Caco-2 (cell line): ENCODE results near the gene LEAP2. TPM values are rescaled to one million over a fixed set of nuclear protein-coding genes. Genes with fewer than 3 reads are reported as not detected.
A peak's percentile ranks its signal among the peaks of the same experiment; 100 is the strongest.

Experiments
- BruUV-seq: library from RNA; stranded (reverse); fragments of 400-500 nt; replicated peaks from 2 replicates; lab custom pipeline; 2021; lab: Mats Ljungman, UMichigan
- CTCF ChIA-PET: fragments of 300-600 bp; sonication (Branson Sonifier 250); formaldehyde crosslinking; loops from one replicate; lab custom pipeline; 2022; ENCODE audit warnings: antibody characterized with exemption; lab: Charles Lee
- POLR2A ChIA-PET: fragments of 300-600 bp; sonication (Branson Sonifier 250); formaldehyde crosslinking; loops from one replicate; lab custom pipeline; 2022; ENCODE audit warnings: antibody characterized with exemption; lab: Charles Lee
- DNase-seq, 2 experiments: peaks; one replicate each; pipeline versions ENCODE4 v3.0.0 to v3.0.0-alpha.2; 2020 to 2022
- H3K27me3 ChIP-seq: replicated peaks from 2 replicates; pipeline ENCODE4 v1.6.0; 2011; ENCODE audit warnings: low read length; ENCODE audit not compliant: control insufficient read depth, insufficient read depth
- H3K36me3 ChIP-seq: 2 replicates; pipeline ENCODE4 v1.5.1; 2011; ENCODE audit warnings: low read length; ENCODE audit not compliant: control insufficient read depth, insufficient read depth
- H3K4me1 ChIP-seq: fragments of 250-450 bp; sonication (Bioruptor Pico); 2 replicates; pipeline ENCODE4 v1.5.1; 2020; ENCODE audit warnings: mild to moderate bottlenecking
- H3K4me3 ChIP-seq: 2 replicates; pipeline ENCODE4 v1.5.1; 2011; ENCODE audit warnings: low read depth, mild to moderate bottlenecking, control low read depth, low read length
- H3K9me3 ChIP-seq: fragments of 250-450 bp; sonication (Bioruptor Pico); 2 replicates; pipeline ENCODE4 v1.5.1; 2020; ENCODE audit warnings: mild to moderate bottlenecking, moderate library complexity
- H3K27ac Mint-ChIP-seq: one replicate; pipeline ENCODE4 v1.8.0; 2022; ENCODE audit warnings: mixed read lengths; ENCODE audit not compliant: unreplicated experiment
- H3K27me3 Mint-ChIP-seq: one replicate; pipeline ENCODE4 v1.8.0; 2022; ENCODE audit warnings: mixed read lengths; ENCODE audit not compliant: insufficient read depth, unreplicated experiment
- H3K36me3 Mint-ChIP-seq: one replicate; pipeline ENCODE4 v1.8.0; 2022; ENCODE audit warnings: mild to moderate bottlenecking, mixed read lengths; ENCODE audit not compliant: insufficient read depth, unreplicated experiment
- H3K4me1 Mint-ChIP-seq: one replicate; pipeline ENCODE4 v1.8.0; 2022; ENCODE audit warnings: low read depth, mixed read lengths; ENCODE audit not compliant: unreplicated experiment
- H3K4me3 Mint-ChIP-seq: one replicate; pipeline ENCODE4 v1.8.0; 2022; ENCODE audit warnings: mild to moderate bottlenecking, moderate library complexity, mixed read lengths; ENCODE audit not compliant: unreplicated experiment
- H3K9me3 Mint-ChIP-seq: one replicate; pipeline ENCODE4 v1.8.0; 2022; ENCODE audit warnings: mixed read lengths; ENCODE audit not compliant: unreplicated experiment
- CTCF ChIP-seq, 2 experiments: fragments of 200-600 bp in 1 of 2; IDR thresholded peaks; 1 replicate in 1 of 2; 2 replicates in 1 of 2; pipeline versions ENCODE4 v1.5.1 to v1.8.0; 2011 to 2022; ENCODE audit warnings: antibody characterized with exemption in 1 of 2, control low read depth in 1 of 2, inconsistent platforms in 1 of 2, low read depth in 1 of 2, low read length in 1 of 2, mild to moderate bottlenecking in 1 of 2, moderate library complexity in 1 of 2; ENCODE audit not compliant: insufficient read depth in 1 of 2, severe bottlenecking in 1 of 2, unreplicated experiment in 1 of 2
- intact Hi-C: fragments of 100-400 bp; cut with micrococcal nuclease; formaldehyde crosslinking; loops from one replicate; pipeline ENCODE4 v1.10.0; 2022; ENCODE audit not compliant: unreplicated experiment
- total RNA-seq: library from RNA; stranded (reverse); gene quantifications from 2 replicates; pipeline ENCODE4 v1.2.3, GENCODE V29; 2022

The LEAP2 gene
- total RNA-seq, 1 experiment from 2014 or later: 1.1 TPM

- Histone ChIP-seq H3K4me3 (no peak overlapping the region), H3K27me3 (no peaks in the 10 kb centered on the region), H3K4me1 (no peaks in the 10 kb centered on the region; the same call in 1 of the 2 replicates), H3K9me3 (no peaks in the 10 kb centered on the region), H3K36me3 (0 out of 2 replicates have a peak, but pooled peaks cover 1% of the 10 kb centered on the region)
- Mint-ChIP-seq H3K4me3 (no peak overlapping the region), H3K9me3 (no peaks in the 10 kb centered on the region), H3K27ac (no peak overlapping the region), H3K36me3 (peaks cover 83% of the 10 kb centered on the region), H3K27me3 (no peaks in the 10 kb centered on the region), H3K4me1 (peaks cover 14% of the 10 kb centered on the region)
- BruUV-seq: no TSS peak
- ChIA-PET CTCF (interaction anchor here (0.5 kb wide), 1 partner anchor 22 kb away, joined by 5 read pairs; no protein-coding TSS in a partner anchor), POLR2A (no interaction called here)
- intact Hi-C loops: no loop called here
- no peak for DNase-seq
- no peak for TF ChIP-seq CTCF (IDR thresholded peaks at IDR 0.05; ENCODE audit: insufficient read depth in 1 of 2, low read depth in 1 of 2, low read length in 1 of 2, severe bottlenecking in 1 of 2, unreplicated experiment in 1 of 2)
Observed at GRCh38 chr5:132890817-132891216, 17.3 kb downstream of the LEAP2 start.

GRCh38 chr5:132895719-132896305 is 22.3 kb downstream of the LEAP2 start:
- Histone ChIP-seq H3K4me1 (no peaks in the 10 kb centered on the region), H3K4me3 (no peak overlapping the region), H3K9me3 (no peaks in the 10 kb centered on the region), H3K27me3 (no peaks in the 10 kb centered on the region), H3K36me3 (0 out of 2 replicates have a peak, but pooled peaks cover 1% of the 10 kb centered on the region)
- no TSS peak for BruUV-seq
- Mint-ChIP-seq H3K27ac (no peak overlapping the region), H3K27me3 (no peaks in the 10 kb centered on the region), H3K4me3 (no peak overlapping the region), H3K9me3 (no peaks in the 10 kb centered on the region), H3K4me1 (no peaks in the 10 kb centered on the region), H3K36me3 (peaks cover 78% of the 10 kb centered on the region)
- ChIA-PET CTCF (no interaction called here), POLR2A (no interaction called here)
- intact Hi-C loops: no loop called here
- no peak for TF ChIP-seq CTCF (IDR thresholded peaks at IDR 0.05; ENCODE audit: insufficient read depth in 1 of 2, low read depth in 1 of 2, low read length in 1 of 2, severe bottlenecking in 1 of 2, unreplicated experiment in 1 of 2)
- DNase-seq: no peak

- TF ChIP-seq CTCF (IDR thresholded peaks at IDR 0.05; ENCODE audit: insufficient read depth in 1 of 2, low read depth in 1 of 2, low read length in 1 of 2, severe bottlenecking in 1 of 2, unreplicated experiment in 1 of 2): no peak
- Mint-ChIP-seq H3K4me1 (no peaks in the 10 kb centered on the region), H3K36me3 (peaks cover 79% of the 10 kb centered on the region), H3K9me3 (no peaks in the 10 kb centered on the region), H3K27me3 (no peaks in the 10 kb centered on the region), H3K4me3 (no peak overlapping the region), H3K27ac (no peak overlapping the region)
- Histone ChIP-seq H3K36me3 (0 out of 2 replicates have a peak, but pooled peaks cover 1% of the 10 kb centered on the region), H3K4me1 (no peaks in the 10 kb centered on the region), H3K27me3 (no peaks in the 10 kb centered on the region), H3K4me3 (no peak overlapping the region), H3K9me3 (no peaks in the 10 kb centered on the region)
- TSS peak; percentile 36 for BruUV-seq
- no peak for DNase-seq
- ChIA-PET CTCF (no interaction called here), POLR2A (no interaction called here)
- intact Hi-C loops: no loop called here
Observed at GRCh38 chr5:132896685-132897084, 23.2 kb downstream of the LEAP2 start.
